ENCODE results near the gene TPPP3. TPM values are rescaled to one million over a fixed set of nuclear protein-coding genes. Genes with fewer than 3 reads are reported as not detected.

Gene TPPP3
- total and polyA plus RNA-seq, 9 of the 15 experiments (the other 6 are each of a cell fraction or from before 2014, with no cell fraction given): 0.13 to 0.50 (median 0.36) TPM; not detected in 2

GRCh38 chr16:67396159-67397035, 3.1 kb upstream of the TPPP3 start (continued):
- TF ChIP-seq CREB1 (IDR thresholded peaks at IDR 0.05): 0 out of 2 replicates have a peak, but pooled peaks have one; percentile 13
- TF ChIP-seq CREB1 (CRISPR knock-in tag; IDR thresholded peaks at IDR 0.05): no peak
- peak; percentile 20; the same call in 1 of the 2 replicates for TF ChIP-seq MYC (IDR thresholded peaks at IDR 0.05; ENCODE audit: low read depth, low read length)
- no peak for TF ChIP-seq MYC (CRISPR knock-in tag; IDR thresholded peaks at IDR 0.05; ENCODE audit: borderline replicate concordance, low read depth)
- TF ChIP-seq RFX1 (IDR thresholded peaks at IDR 0.05): peak; percentile 97
- TF ChIP-seq SAP30 (IDR thresholded peaks at IDR 0.05; ENCODE audit: borderline replicate concordance, insufficient read depth, low read depth, low read length, poor library complexity, severe bottlenecking): peak; percentile 82
- no peak for TF ChIP-seq ILF3 (IDR thresholded peaks at IDR 0.05; ENCODE audit: borderline replicate concordance)
- TF ChIP-seq NR2C2 (CRISPR knock-in tag; IDR thresholded peaks at IDR 0.05): peak; percentile 77; the same call in 1 of the 2 replicates
- peak; percentile 89 for TF ChIP-seq NR2C2 (tag; IDR thresholded peaks at IDR 0.05)
- no peak for TF ChIP-seq SRF (CRISPR knock-in tag; IDR thresholded peaks at IDR 0.05)
- peak; percentile 14; the same call in 1 of the 2 replicates for TF ChIP-seq ATF7 (IDR thresholded peaks at IDR 0.05)
- peak; percentile 81; the same call in 1 of the 2 replicates for TF ChIP-seq ARID4B (CRISPR knock-in tag; IDR thresholded peaks at IDR 0.05)
- TF ChIP-seq MAZ (CRISPR knock-in tag; conservative IDR thresholded peaks at IDR 0.05 in 1 of 2, IDR thresholded peaks at IDR 0.05 in 1 of 2): peak; percentile 41 to 59; a peak in 3 of 4 replicates
- TF ChIP-seq NR2C1 (IDR thresholded peaks at IDR 0.05): peak; percentile 90
- TF ChIP-seq NR2C1 (tag; IDR thresholded peaks at IDR 0.05): peak; percentile 90
- TF ChIP-seq CREM (IDR thresholded peaks at IDR 0.05; ENCODE audit: low read depth): 0 out of 2 replicates have a peak, but pooled peaks have one; percentile 15
- TF ChIP-seq, protein P1, sequence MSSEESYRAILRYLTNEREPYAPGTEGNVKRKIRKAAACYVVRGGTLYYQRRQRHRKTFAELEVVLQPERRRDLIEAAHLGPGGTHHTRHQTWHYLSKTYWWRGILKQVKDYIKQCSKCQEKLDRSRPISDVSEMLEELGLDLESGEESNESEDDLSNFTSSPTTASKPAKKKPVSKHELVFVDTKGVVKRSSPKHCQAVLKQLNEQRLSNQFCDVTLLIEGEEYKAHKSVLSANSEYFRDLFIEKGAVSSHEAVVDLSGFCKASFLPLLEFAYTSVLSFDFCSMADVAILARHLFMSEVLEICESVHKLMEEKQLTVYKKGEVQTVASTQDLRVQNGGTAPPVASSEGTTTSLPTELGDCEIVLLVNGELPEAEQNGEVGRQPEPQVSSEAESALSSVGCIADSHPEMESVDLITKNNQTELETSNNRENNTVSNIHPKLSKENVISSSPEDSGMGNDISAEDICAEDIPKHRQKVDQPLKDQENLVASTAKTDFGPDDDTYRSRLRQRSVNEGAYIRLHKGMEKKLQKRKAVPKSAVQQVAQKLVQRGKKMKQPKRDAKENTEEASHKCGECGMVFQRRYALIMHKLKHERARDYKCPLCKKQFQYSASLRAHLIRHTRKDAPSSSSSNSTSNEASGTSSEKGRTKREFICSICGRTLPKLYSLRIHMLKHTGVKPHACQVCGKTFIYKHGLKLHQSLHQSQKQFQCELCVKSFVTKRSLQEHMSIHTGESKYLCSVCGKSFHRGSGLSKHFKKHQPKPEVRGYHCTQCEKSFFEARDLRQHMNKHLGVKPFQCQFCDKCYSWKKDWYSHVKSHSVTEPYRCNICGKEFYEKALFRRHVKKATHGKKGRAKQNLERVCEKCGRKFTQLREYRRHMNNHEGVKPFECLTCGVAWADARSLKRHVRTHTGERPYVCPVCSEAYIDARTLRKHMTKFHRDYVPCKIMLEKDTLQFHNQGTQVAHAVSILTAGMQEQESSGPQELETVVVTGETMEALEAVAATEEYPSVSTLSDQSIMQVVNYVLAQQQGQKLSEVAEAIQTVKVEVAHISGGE (CRISPR knock-in tag; IDR thresholded peaks at IDR 0.05): peak in 1 of 3 experiments; percentile 60; a peak in 1 of 6 replicates

Measured in K562 (cell line).